ENCODE measurements around the gene CILP. TPM values are rescaled to one million over a fixed set of nuclear protein-coding genes. Genes with fewer than 3 reads are reported as not detected.

The CILP gene
- total RNA-seq, 2 experiments from 2014 or later, result 0.05 to 0.08 TPM

- ChIA-PET CTCF (interaction anchor here (1.3 kb wide), 1 partner anchor 70 kb away, joined by 3 read pairs; no protein-coding TSS in a partner anchor), POLR2A (no interaction called here)
- no peaks in the 10 kb centered on the region for H3K4me1 Mint-ChIP-seq (ENCODE audit: low read depth)
- no peak overlapping the region for H3K27ac Mint-ChIP-seq
- no peaks in the 10 kb centered on the region for H3K27me3 Mint-ChIP-seq (ENCODE audit: low read depth)
- ATAC-seq, result no peak
- no peaks in the 10 kb centered on the region for H3K9me3 Mint-ChIP-seq (ENCODE audit: insufficient read depth)
- DNase-seq, result no peak
- H3K4me3 Mint-ChIP-seq, result no peak overlapping the region
- peaks cover 30% of the 10 kb centered on the region for H3K36me3 Mint-ChIP-seq (ENCODE audit: low read depth)
Observed at GRCh38 chr15:65171428-65171827, 39.8 kb downstream of the CILP start.

- ATAC-seq, result no peak
- no peaks in the 10 kb centered on the region for H3K27me3 Mint-ChIP-seq (ENCODE audit: low read depth)
- no peak for DNase-seq
- no peak overlapping the region for H3K4me3 Mint-ChIP-seq
- no peaks in the 10 kb centered on the region for H3K9me3 Mint-ChIP-seq (ENCODE audit: insufficient read depth)
- CTCF ChIA-PET, result interaction anchor here (0.5 to 1.4 kb wide), 2 partner anchors 59 to 132 kb away, joined by 3 to 4 read pairs; no protein-coding TSS in a partner anchor
- H3K36me3 Mint-ChIP-seq (ENCODE audit: low read depth), result peaks cover 19% of the 10 kb centered on the region
- no peaks in the 10 kb centered on the region for H3K4me1 Mint-ChIP-seq (ENCODE audit: low read depth)
- no peak overlapping the region for H3K27ac Mint-ChIP-seq
- POLR2A ChIA-PET, result no interaction called here
Observed at GRCh38 chr15:65165875-65166274, 45.4 kb downstream of the CILP start.

GRCh38 chr15:65164139-65164538 lies 47.1 kb downstream of the CILP start:
- DNase-seq (no peak), ATAC-seq (no peak)
- POLR2A ChIA-PET, result interaction anchor here (1.0 to 2.0 kb wide), 2 partner anchors 136 to 141 kb away, joined by 3 to 7 read pairs; partner anchors contain the start of gene RNU5B-1
- Mint-ChIP-seq H3K4me3 (no peak overlapping the region), H3K36me3 (ENCODE audit: low read depth) (peaks cover 16% of the 10 kb centered on the region), H3K27me3 (ENCODE audit: low read depth) (no peaks in the 10 kb centered on the region), H3K27ac (no peak overlapping the region), H3K9me3 (ENCODE audit: insufficient read depth) (no peaks in the 10 kb centered on the region), H3K4me1 (ENCODE audit: low read depth) (no peaks in the 10 kb centered on the region)
- CTCF ChIA-PET, result interaction anchor here (0.7 kb wide), 1 partner anchor 12 kb away, joined by 3 read pairs; no protein-coding TSS in a partner anchor

GRCh38 chr15:65163041-65163440 lies 48.2 kb downstream of the CILP start:
- Mint-ChIP-seq H3K36me3 (ENCODE audit: low read depth) (peaks cover 16% of the 10 kb centered on the region), H3K27me3 (ENCODE audit: low read depth) (no peaks in the 10 kb centered on the region)
- CTCF ChIA-PET, result no interaction called here

GRCh38 chr15:65156692-65157091 lies 54.6 kb downstream of the CILP start:
- Mint-ChIP-seq H3K27ac (no peak overlapping the region), H3K4me1 (ENCODE audit: low read depth) (no peaks in the 10 kb centered on the region), H3K9me3 (ENCODE audit: insufficient read depth) (no peaks in the 10 kb centered on the region), H3K27me3 (ENCODE audit: low read depth) (no peaks in the 10 kb centered on the region), H3K4me3 (no peak overlapping the region), H3K36me3 (ENCODE audit: low read depth) (peaks cover 27% of the 10 kb centered on the region)
- no peak for DNase-seq
- ChIA-PET CTCF (interaction anchor here (0.8 to 1.1 kb wide), 2 partner anchors 55 to 125 kb away, joined by 3 to 4 read pairs; no protein-coding TSS in a partner anchor), POLR2A (no interaction called here)
- no peak for ATAC-seq

More at GRCh38 chr15:65163041-65163440, 48.2 kb downstream of the CILP start:
- Mint-ChIP-seq H3K27ac (no peak overlapping the region), H3K4me3 (no peak overlapping the region), H3K9me3 (ENCODE audit: insufficient read depth) (no peaks in the 10 kb centered on the region), H3K4me1 (ENCODE audit: low read depth) (no peaks in the 10 kb centered on the region)
- ATAC-seq, result no peak
- POLR2A ChIA-PET, result no interaction called here
- no peak for DNase-seq

- Mint-ChIP-seq H3K9me3 (ENCODE audit: insufficient read depth) (no peaks in the 10 kb centered on the region), H3K27me3 (ENCODE audit: low read depth) (no peaks in the 10 kb centered on the region), H3K27ac (no peak overlapping the region), H3K4me1 (ENCODE audit: low read depth) (no peaks in the 10 kb centered on the region), H3K4me3 (no peak overlapping the region), H3K36me3 (ENCODE audit: low read depth) (peaks cover 31% of the 10 kb centered on the region)
- DNase-seq (no peak), ATAC-seq (no peak)
- ChIA-PET CTCF (interaction anchor here (1.1 kb wide), 1 partner anchor 54 kb away, joined by 3 read pairs; no protein-coding TSS in a partner anchor), POLR2A (no interaction called here)
Observed at GRCh38 chr15:65154720-65155119, 56.6 kb downstream of the CILP start.

GRCh38 chr15:65147902-65148301 lies 63.4 kb downstream of the CILP start:
- Mint-ChIP-seq H3K27ac (no peak overlapping the region), H3K4me1 (ENCODE audit: low read depth) (no peaks in the 10 kb centered on the region), H3K4me3 (no peak overlapping the region), H3K36me3 (ENCODE audit: low read depth) (peaks cover 14% of the 10 kb centered on the region), H3K27me3 (ENCODE audit: low read depth) (no peaks in the 10 kb centered on the region), H3K9me3 (ENCODE audit: insufficient read depth) (no peaks in the 10 kb centered on the region)
- DNase-seq (no peak), ATAC-seq (no peak)
- POLR2A ChIA-PET, result interaction anchor here (0.9 kb wide), 2 partner anchors 13 to 157 kb away, joined by 3 read pairs; partner anchors contain the start of gene RNU5B-1
- CTCF ChIA-PET, result interaction anchor here (0.9 to 1.4 kb wide), 2 partner anchors 14 to 95 kb away, joined by 3 read pairs; no protein-coding TSS in a partner anchor

- POLR2A ChIA-PET, result no interaction called here
- ATAC-seq (no peak), DNase-seq (no peak)
- no peak overlapping the region for H3K27ac Mint-ChIP-seq
- no peaks in the 10 kb centered on the region for H3K27me3 Mint-ChIP-seq (ENCODE audit: low read depth)
- CTCF ChIA-PET, result no interaction called here
- no peaks in the 10 kb centered on the region for H3K9me3 Mint-ChIP-seq (ENCODE audit: insufficient read depth)
- H3K4me3 Mint-ChIP-seq, result no peak overlapping the region
- H3K36me3 Mint-ChIP-seq (ENCODE audit: low read depth), result peaks cover 8% of the 10 kb centered on the region
- H3K4me1 Mint-ChIP-seq (ENCODE audit: low read depth), result no peaks in the 10 kb centered on the region
Observed at GRCh38 chr15:65146438-65146837, 64.8 kb downstream of the CILP start.

Other genes starting within 250 kb of the CILP start
- gene SPG21, start 221.6 kb downstream of the CILP start, total RNA-seq, result 10 to 100 TPM; 53.8 to 55.1 TPM
- 10 to 100 TPM; 16.2 to 19.3 TPM for gene MTFMT, start 181.8 kb downstream of the CILP start, total RNA-seq
- gene SLC51B, start 166.1 kb downstream of the CILP start, total RNA-seq, result not detected
- not detected for gene RASL12, start 143.5 kb downstream of the CILP start, total RNA-seq
- gene KBTBD13, start 134.7 kb downstream of the CILP start, total RNA-seq, result not detected
- gene UBAP1L, start 96.3 kb downstream of the CILP start, total RNA-seq, result 1 to 10 TPM; 3.5 to 4.2 TPM
- 10 to 100 TPM; 31.5 to 34.9 TPM for gene PDCD7, start 77.7 kb downstream of the CILP start, total RNA-seq
- gene CLPX, start 26.1 kb downstream of the CILP start, total RNA-seq, result 10 to 100 TPM; 40.5 to 42.9 TPM
- gene PARP16, start 75.4 kb upstream of the CILP start, total RNA-seq, result 10 to 100 TPM; 17.0 to 19.3 TPM
- gene RNU5A-1, start 84.6 kb upstream of the CILP start, total RNA-seq, result not detected
- gene RNU5B-1, start 93.2 kb upstream of the CILP start, total RNA-seq, result 10 to 100 TPM in 1 of 2 experiments, not detected in 1; 19.9 TPM
- gene IGDCC3, start 166.5 kb upstream of the CILP start, total RNA-seq, result not detected
- under 1 TPM in 1 of 2 experiments, not detected in 1; 0.08 TPM for gene IGDCC4, start 211.5 kb upstream of the CILP start, total RNA-seq

Data from activated CD8-positive, alpha-beta T cell treated with anti-CD3 and anti-CD28 coated beads, Interleukin-2, amount 10 ng/mL, durations not matched to agents 7 days and 5 days (primary cell).